SIG-M5 (cell line): ENCODE results near the gene ALDOC.

Source experiments
- DNase-seq: peaks from one replicate; lab custom pipeline; 2025; lab: John Stamatoyannopoulos, UW

ALDOC gene

DNA sequence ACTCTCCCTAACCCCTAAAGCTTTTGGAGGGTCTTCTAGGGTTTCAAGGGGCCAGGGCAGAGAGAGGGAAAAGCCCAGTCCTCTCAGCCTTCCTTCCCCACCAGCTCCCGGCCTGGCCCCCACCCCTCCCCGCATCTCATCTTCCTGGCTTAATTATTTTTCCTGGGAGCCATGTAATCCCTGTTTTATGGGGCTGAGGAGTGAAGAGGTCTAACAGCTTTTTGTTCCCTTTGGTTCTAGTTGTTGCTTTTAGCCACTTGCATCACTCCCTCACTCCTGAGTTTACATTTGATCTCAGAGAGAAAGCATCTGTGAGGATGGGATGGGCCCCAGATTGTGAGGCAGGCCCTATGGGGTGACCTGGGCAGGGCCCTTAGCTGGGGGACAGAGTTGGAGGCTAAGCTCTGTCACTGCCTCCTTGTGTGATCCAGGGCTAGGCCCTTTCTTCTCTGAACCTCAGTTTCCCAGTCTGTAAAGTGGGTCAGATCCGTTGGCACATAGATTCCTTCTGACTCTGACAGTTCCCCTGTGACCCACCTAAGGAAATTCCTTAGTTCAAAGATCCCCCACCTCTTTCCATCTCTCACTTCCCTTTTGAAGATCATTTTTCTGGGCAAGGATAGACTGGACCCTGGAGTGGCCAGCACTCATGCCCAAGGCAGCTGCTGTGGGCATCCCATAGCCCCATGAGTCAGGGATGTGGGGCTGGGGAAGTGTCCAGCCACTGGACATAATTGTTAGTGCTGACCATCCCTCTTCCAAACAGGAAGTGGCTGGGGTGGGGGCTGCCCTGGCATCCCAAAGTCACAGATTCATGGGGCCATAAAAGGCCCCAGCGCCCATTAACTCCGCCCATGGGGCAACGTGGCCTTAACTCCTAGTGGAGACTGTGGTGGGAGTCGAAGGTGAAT is 44.4 kb downstream of the ALDOC start:
- no peak for DNase-seq

- no peak for DNase-seq
Measured at GRCh38 chr17:28530926-28531325, 45.8 kb downstream of the ALDOC start.

- DNase-seq: no peak
Measured at GRCh38 chr17:28530250-28530649, 46.4 kb downstream of the ALDOC start.

DNA sequence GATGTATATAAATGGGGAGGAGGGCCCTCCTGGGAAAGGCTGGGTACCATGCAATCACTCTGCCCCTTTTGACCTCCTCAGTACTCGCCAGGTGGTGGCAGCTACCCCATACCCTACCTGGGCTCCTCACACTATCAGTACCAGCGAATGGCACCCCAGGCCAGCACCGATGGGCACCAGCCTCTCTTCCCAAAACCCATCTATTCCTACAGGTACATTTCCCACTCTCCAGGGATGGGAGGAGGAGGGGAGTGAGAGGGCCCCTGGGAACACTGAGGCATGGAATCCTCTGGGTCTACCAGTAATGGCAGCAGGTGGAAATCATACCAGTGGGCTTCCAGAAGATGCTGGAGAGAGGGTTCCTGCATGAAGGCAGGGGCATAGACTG is 47.7 kb downstream of the ALDOC start:
- DNase-seq: no peak

- no peak for DNase-seq
Measured at GRCh38 chr17:28528327-28529012, 48.2 kb downstream of the ALDOC start.

GRCh38 chr17:28527859-28528258 is 48.8 kb downstream of the ALDOC start:
- no peak for DNase-seq

DNA sequence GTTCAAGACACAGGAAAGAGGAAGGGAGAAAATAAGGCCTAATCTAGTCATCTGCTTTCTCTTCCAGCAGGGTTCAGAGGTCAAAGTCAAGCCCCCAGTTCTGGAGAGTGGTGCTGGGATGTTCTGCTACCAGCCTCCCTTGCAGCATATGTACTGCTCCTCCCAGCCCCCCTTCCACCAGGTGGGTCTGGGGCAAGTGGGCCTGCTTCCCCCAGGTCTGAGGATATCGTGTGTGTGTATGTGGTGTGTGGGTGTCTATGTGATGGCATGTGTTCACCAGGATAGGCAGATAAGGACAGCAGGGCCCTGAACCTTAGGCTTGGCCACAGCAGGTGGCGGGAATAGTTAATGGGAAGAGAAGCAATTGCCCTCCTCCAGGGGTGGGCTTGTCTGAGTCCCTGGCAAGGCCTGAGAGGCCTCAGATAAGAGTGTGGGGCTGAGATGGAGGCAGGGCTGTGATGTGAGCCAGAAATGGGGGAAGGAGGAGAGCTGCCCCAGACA is 49.5 kb downstream of the ALDOC start:
- no peak for DNase-seq

DNA sequence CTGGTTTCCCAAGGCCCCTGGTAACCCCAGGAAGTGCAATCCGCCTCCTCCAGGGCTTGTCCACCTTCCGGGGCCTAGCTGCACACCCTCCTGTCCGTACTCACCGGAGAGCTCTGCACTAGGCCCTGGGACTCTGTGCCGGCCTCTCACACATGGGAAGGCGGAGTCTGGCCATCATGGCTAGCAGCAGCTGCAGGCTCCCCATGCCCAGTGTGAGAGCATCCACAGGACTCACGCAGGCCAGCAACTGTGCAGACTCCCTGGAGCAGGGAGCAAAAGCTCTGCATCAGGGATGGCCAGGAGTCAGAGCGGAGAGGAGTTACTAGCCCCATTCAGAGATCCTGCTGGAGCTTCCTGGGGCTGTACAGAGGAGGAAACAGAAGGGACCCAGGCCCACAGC is 50.3 kb downstream of the ALDOC start:
- no peak for DNase-seq

DNA sequence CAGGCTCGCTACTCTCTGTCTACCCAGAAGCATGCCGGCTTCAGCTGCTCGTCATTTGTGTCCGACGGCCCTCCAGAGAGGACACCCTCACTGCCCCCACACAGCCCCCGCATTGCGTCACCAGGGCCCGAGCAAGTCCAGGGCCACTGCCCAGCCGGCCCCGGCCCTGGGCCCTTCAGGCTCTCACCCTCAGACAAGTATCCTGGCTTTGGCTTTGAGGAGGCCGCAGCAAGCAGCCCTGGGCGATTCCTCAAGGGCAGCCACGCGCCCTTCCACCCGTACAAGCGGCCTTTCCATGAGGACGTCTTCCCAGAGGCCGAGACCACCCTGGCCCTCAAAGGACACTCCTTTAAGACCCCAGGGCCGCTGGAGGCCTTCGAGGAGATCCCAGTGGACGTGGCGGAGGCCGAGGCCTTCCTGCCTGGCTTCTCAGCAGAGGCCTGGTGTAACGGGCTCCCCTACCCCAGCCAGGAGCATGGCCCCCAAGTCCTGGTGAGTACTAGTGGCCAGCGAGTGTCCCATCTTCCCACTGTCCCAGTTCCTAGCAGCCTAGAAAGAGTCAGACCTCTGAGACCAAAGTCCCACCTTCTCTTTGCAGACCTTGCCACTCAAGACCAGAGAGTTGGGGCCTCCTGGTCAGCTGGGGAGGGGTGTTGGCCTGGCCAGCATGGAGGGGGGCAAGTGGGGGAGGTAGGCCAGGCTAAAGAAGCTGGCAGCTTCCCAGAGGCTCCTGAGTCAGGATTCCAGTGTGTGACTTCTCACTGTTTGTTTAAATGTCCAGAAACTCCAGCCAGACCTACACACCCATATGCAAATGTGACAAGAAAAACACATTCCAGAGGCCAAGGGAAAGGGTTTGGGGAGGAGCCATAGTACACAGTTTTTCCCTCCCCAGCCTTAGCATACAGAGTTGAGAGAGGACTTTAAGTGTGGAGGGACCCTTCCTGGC is 51.9 kb downstream of the ALDOC start:
- DNase-seq: no peak

DNA sequence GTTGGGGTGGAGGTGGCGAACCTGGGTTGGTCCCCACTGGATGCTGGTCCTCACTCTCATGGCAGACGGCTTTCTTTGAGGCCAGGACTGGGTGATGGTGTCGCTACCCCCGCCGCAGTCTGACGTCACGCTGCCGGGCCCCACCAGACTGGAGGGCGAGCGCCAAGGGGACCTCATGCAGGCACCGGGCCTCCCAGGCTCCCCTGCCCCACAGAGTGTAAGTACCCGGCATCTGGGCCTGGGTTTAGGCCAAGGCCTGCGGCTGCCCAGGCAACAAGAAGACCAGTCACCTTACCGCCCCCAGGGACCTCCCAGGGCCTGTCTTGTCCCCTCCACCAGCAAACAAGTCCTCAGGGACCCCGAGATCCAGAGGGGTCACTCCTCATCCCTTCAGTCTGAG is 52.8 kb downstream of the ALDOC start:
- DNase-seq: no peak

DNA sequence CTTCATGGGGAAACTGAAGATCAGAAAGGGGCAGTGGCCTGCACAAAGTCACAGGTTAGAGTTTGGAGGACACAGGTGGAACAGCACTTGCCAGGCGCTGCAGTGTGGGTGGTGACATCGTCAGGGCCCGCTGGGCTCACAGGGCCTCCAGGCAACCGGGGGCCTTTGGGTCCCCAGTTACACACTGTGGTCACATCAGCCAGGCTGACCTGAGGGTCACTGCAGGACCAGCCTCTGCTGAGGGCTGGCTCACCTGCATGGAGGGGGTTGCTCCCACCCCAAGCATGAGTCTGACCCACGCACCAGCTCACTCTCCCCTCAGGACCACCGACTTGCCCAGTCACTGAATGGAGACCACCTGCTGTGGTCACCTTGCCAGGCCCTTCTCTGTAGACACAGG is 53.5 kb downstream of the ALDOC start:
- no peak for DNase-seq
